Calu3 (cell line): ENCODE results near the gene BCL11A. TPM values are rescaled to one million over a fixed set of nuclear protein-coding genes. Genes with fewer than 3 reads are reported as not detected.

ENCODE experiments used
- BruUV-seq: library from RNA; stranded (reverse); fragments of 400-500 nt; replicated peaks from 2 replicates; lab custom pipeline; 2021; lab: Mats Ljungman, UMichigan
- CTCF ChIA-PET: fragments of 300-600 bp; sonication (Branson Sonifier 250); formaldehyde crosslinking; loops from one replicate; lab custom pipeline; 2022; ENCODE audit warnings: antibody characterized with exemption; lab: Charles Lee
- DNase-seq: peaks from one replicate; pipeline ENCODE4 v3.0.0; 2022
- H3K27ac Mint-ChIP-seq: one replicate; pipeline ENCODE4 v1.8.0; 2022; ENCODE audit warnings: mixed read lengths; ENCODE audit not compliant: unreplicated experiment
- H3K27me3 Mint-ChIP-seq: one replicate; pipeline ENCODE4 v1.8.0; 2022; ENCODE audit warnings: mixed read lengths; ENCODE audit not compliant: unreplicated experiment
- H3K36me3 Mint-ChIP-seq: one replicate; pipeline ENCODE4 v1.8.0; 2022; ENCODE audit warnings: mild to moderate bottlenecking, moderate library complexity, mixed read lengths; ENCODE audit not compliant: insufficient read depth, unreplicated experiment
- H3K4me1 Mint-ChIP-seq: one replicate; pipeline ENCODE4 v1.8.0; 2022; ENCODE audit warnings: mild to moderate bottlenecking, low read depth, mixed read lengths; ENCODE audit not compliant: unreplicated experiment
- H3K4me3 Mint-ChIP-seq: one replicate; pipeline ENCODE4 v1.8.0; 2022; ENCODE audit warnings: mild to moderate bottlenecking, low read depth, moderate library complexity, mixed read lengths; ENCODE audit not compliant: unreplicated experiment
- H3K9me3 Mint-ChIP-seq: one replicate; pipeline ENCODE4 v1.8.0; 2022; ENCODE audit warnings: low read depth, mixed read lengths; ENCODE audit not compliant: unreplicated experiment
- intact Hi-C: fragments of 100-400 bp; cut with micrococcal nuclease; formaldehyde crosslinking; loops from one replicate; pipeline ENCODE4 v1.10.0; 2022; ENCODE audit not compliant: unreplicated experiment
- total RNA-seq: library from RNA; stranded (reverse); gene quantifications from 2 replicates; pipeline ENCODE4 v1.2.3, GENCODE V29; 2022
- TF ChIP-seq, protein P1 (sequence below): fragments of 200-600 bp; IDR thresholded peaks from one replicate; pipeline ENCODE4 v1.8.0; 2022; ENCODE audit warnings: antibody characterized with exemption; ENCODE audit not compliant: unreplicated experiment

Gene BCL11A
- total RNA-seq, 1 experiment from 2014 or later: 8.5 TPM

DNA sequence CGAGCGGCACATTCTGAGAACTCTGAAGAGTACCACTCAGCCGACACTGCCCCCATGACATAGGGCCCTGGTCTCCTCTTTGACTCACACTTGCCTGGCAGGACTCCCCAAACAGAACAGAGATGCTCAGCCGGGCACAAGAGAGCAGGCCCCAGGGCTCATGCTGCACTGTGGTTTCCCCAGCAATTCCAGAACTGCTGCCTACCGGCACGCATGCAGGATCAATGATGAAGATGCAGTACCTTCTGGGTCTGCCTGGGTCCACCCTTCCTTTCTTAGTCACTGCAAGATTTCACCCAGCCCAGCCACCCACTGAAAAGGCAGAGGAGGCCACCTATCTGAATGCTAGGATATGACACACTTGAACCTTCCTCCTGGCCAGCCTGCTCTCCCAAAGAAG lies 49.4 kb downstream of the BCL11A start:
- no peak overlapping the region for H3K27ac Mint-ChIP-seq

DNA sequence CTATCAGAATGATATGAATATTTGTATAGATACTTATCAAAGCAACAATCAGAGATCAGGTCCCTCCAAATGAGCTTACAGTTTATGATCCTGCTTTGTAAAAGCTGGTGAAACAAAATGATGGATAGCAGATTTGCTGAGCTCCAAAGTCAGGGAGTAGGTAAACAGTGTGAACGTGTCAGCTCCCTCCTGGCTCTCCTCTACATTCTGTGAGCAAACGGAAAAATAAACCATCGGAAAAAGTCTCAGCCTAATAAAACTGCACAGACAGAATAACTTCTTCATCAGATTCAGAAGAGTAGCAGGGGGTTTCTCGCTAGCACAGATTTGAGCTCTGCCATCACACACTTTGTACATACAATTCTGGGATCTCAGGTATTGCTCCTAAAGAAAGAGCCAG lies 51.3 kb downstream of the BCL11A start:
- BruUV-seq: no TSS peak
- peaks cover 36% of the 10 kb centered on the region for H3K27me3 Mint-ChIP-seq
- intact Hi-C loops: no loop called here
- no peak for DNase-seq
- H3K36me3 Mint-ChIP-seq: no peaks in the 10 kb centered on the region
- no peak overlapping the region for H3K4me3 Mint-ChIP-seq
- TF ChIP-seq, protein P1, sequence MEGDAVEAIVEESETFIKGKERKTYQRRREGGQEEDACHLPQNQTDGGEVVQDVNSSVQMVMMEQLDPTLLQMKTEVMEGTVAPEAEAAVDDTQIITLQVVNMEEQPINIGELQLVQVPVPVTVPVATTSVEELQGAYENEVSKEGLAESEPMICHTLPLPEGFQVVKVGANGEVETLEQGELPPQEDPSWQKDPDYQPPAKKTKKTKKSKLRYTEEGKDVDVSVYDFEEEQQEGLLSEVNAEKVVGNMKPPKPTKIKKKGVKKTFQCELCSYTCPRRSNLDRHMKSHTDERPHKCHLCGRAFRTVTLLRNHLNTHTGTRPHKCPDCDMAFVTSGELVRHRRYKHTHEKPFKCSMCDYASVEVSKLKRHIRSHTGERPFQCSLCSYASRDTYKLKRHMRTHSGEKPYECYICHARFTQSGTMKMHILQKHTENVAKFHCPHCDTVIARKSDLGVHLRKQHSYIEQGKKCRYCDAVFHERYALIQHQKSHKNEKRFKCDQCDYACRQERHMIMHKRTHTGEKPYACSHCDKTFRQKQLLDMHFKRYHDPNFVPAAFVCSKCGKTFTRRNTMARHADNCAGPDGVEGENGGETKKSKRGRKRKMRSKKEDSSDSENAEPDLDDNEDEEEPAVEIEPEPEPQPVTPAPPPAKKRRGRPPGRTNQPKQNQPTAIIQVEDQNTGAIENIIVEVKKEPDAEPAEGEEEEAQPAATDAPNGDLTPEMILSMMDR: no peak
- no peaks in the 10 kb centered on the region for H3K9me3 Mint-ChIP-seq
- CTCF ChIA-PET: no interaction called here
- no peaks in the 10 kb centered on the region for H3K4me1 Mint-ChIP-seq
- H3K27ac Mint-ChIP-seq: no peak overlapping the region

More for the DNA sequence above, 49.4 kb downstream of the BCL11A start:
- H3K4me3 Mint-ChIP-seq: no peak overlapping the region
- CTCF ChIA-PET: no interaction called here
- TF ChIP-seq, protein P1: no peak
- BruUV-seq: no TSS peak
- no peaks in the 10 kb centered on the region for H3K4me1 Mint-ChIP-seq
- H3K36me3 Mint-ChIP-seq: no peaks in the 10 kb centered on the region
- peaks cover 45% of the 10 kb centered on the region for H3K27me3 Mint-ChIP-seq
- intact Hi-C loops: no loop called here
- no peaks in the 10 kb centered on the region for H3K9me3 Mint-ChIP-seq
- no peak for DNase-seq

- no peak overlapping the region for H3K4me3 Mint-ChIP-seq
- intact Hi-C loops: no loop called here
- BruUV-seq: no TSS peak
- TF ChIP-seq, protein P1: no peak
- no peak overlapping the region for H3K27ac Mint-ChIP-seq
- no peak for DNase-seq
- H3K36me3 Mint-ChIP-seq: no peaks in the 10 kb centered on the region
- CTCF ChIA-PET: no interaction called here
- no peaks in the 10 kb centered on the region for H3K4me1 Mint-ChIP-seq
- peaks cover 26% of the 10 kb centered on the region for H3K27me3 Mint-ChIP-seq
- no peaks in the 10 kb centered on the region for H3K9me3 Mint-ChIP-seq
Measured at GRCh38 chr2:60500861-60501260, 52.6 kb downstream of the BCL11A start.

- TF ChIP-seq, protein P1: no peak
- no peaks in the 10 kb centered on the region for H3K9me3 Mint-ChIP-seq
- DNase-seq: no peak
- H3K27me3 Mint-ChIP-seq: peaks cover 15% of the 10 kb centered on the region
- no peak overlapping the region for H3K4me3 Mint-ChIP-seq
- no peaks in the 10 kb centered on the region for H3K36me3 Mint-ChIP-seq
- BruUV-seq: no TSS peak
- CTCF ChIA-PET: no interaction called here
- intact Hi-C loops: loop anchor here (5.0 kb wide), 2 partner anchors 53 to 277 kb away; partner anchors contain the start of gene BCL11A
- no peak overlapping the region for H3K27ac Mint-ChIP-seq
- no peaks in the 10 kb centered on the region for H3K4me1 Mint-ChIP-seq
Measured at GRCh38 chr2:60499651-60500265, 53.7 kb downstream of the BCL11A start.
